Kidney (tissue), 14 donors: ENCODE results near the gene RAB3D. TPM values are rescaled to one million over a fixed set of nuclear protein-coding genes. Genes with fewer than 3 reads are reported as not detected.
"Not testable (repeated sequence)": the region's sequence is repeated elsewhere in the genome, so short reads cannot be mapped to it uniquely, and the experiment has no call there.

Source experiments
- DNase-seq, 5 donors: peaks; one replicate each; pipeline ENCODE4 v3.0.0-alpha.2; 2013 to 2020
- FAIRE-seq: peaks from 2 replicates; lab custom pipeline; 2012; peaks lifted over from hg19 to GRCh38; lab: Jason Lieb, UNC
- H3K27ac ChIP-seq, 2 donors: one replicate each; pipeline ENCODE4 v1.7.0; 2013; ENCODE audit warnings: low read depth in 2 of 2, low read length in 2 of 2, inconsistent platforms in 1 of 2
- H3K27me3 ChIP-seq: one replicate; pipeline ENCODE4 v1.7.1; 2013; ENCODE audit warnings: low read length, inconsistent platforms; ENCODE audit not compliant: control insufficient read depth, insufficient read depth
- H3K36me3 ChIP-seq, 3 donors: one replicate each; pipeline versions ENCODE4 v1.7.0 to v1.7.1; 2013; ENCODE audit warnings: low read length in 3 of 3, control low read depth in 1 of 3, inconsistent platforms in 1 of 3; ENCODE audit not compliant: insufficient read depth in 3 of 3, control insufficient read depth in 2 of 3
- H3K4me1 ChIP-seq, 3 donors: one replicate each; pipeline versions ENCODE4 v1.7.0 to v1.7.1; 2013; ENCODE audit warnings: low read length in 3 of 3, inconsistent platforms in 1 of 3, low read depth in 1 of 3; ENCODE audit not compliant: control insufficient read depth in 2 of 3, insufficient read depth in 2 of 3
- H3K4me3 ChIP-seq, 3 donors: one replicate each; pipeline versions ENCODE4 v1.7.0 to v1.8.1; 2013; ENCODE audit warnings: low read length in 3 of 3, control low read depth in 1 of 3, inconsistent platforms in 1 of 3
- H3K9ac ChIP-seq, 3 donors: one replicate each; pipeline versions ENCODE4 v1.7.0 to v1.7.1; 2013; ENCODE audit warnings: low read length in 3 of 3, control low read depth in 1 of 3, inconsistent platforms in 1 of 3
- H3K9me3 ChIP-seq, 3 donors: one replicate each; pipeline versions ENCODE4 v1.7.0 to v1.7.1; 2013; ENCODE audit warnings: low read length in 3 of 3, control low read depth in 1 of 3, inconsistent platforms in 1 of 3; ENCODE audit not compliant: control insufficient read depth in 2 of 3, insufficient read depth in 1 of 3
- CTCF ChIP-seq: IDR thresholded peaks from 3 replicates; pipeline ENCODE4 v1.5.1; 2012; ENCODE audit warnings: mild to moderate bottlenecking, moderate library complexity, borderline replicate concordance; ENCODE audit not compliant: insufficient read depth; ENCODE audit errors: extremely low read depth
- intact Hi-C: fragments of 100-400 bp; cut with DNase I; formaldehyde crosslinking; loops from one replicate; pipeline ENCODE4 v1.11.1; 2022
- polyA plus RNA-seq: library from polyadenylated mRNA; stranded (reverse); fragments of 350-450 nt; fragmentation: Illumina TruSeq; extraction: RNeasy Lipid Tissue Mini Kit (QIAGEN cat#74804); gene quantifications from one replicate; pipeline ENCODE4 v1.2.3, GENCODE V29; 2014; ENCODE audit warnings: low read depth, low replicate concordance; ENCODE audit not compliant: insufficient read depth
- total RNA-seq: library from RNA; stranded (reverse); fragmentation: NEBNext Ultra II Directional; extraction: Animal tissue kit (Norgen Biotek cat#: 25700); gene quantifications from one replicate; pipeline ENCODE4 v1.2.1, GENCODE V29; 2021
- donor health status: control.
- donor health status: control.
- donor health status: control.
- donor health status: control.
- donor health status: control.
- donor health status: DM: yes; HTN: yes; CAD: no.
- donor health status: Normal renal cell carcinoma (clear cell type).

RAB3D gene
- total and polyA plus RNA-seq, 2 donors from 2014 or later = 8.3 to 80.4 TPM

GRCh38 chr19:11338121-11338520, 1.3 kb downstream of the RAB3D start:
- no peaks in the 10 kb centered on the region for H3K9me3 ChIP-seq
- no peak overlapping the region for H3K4me3 ChIP-seq
- intact Hi-C loops = no loop called here
- TF ChIP-seq CTCF = no peak
- peaks cover 0 to 7% (median 2%) of the 10 kb centered on the region in 3 donors for H3K36me3 ChIP-seq
- DNase-seq (no peak), FAIRE-seq (no peak)
- H3K27ac ChIP-seq = no peak overlapping the region
- H3K9ac ChIP-seq = no peak overlapping the region
- peaks cover 0 to 9% (median 4%) of the 10 kb centered on the region in 3 donors for H3K4me1 ChIP-seq
- H3K27me3 ChIP-seq = no peaks in the 10 kb centered on the region

GRCh38 chr19:11337080-11337479, 2.4 kb downstream of the RAB3D start:
- peaks cover 0 to 7% (median 4%) of the 10 kb centered on the region in 3 donors for H3K36me3 ChIP-seq
- H3K4me1 ChIP-seq = peaks cover 0 to 9% (median 4%) of the 10 kb centered on the region in 3 donors
- DNase-seq = no peak
- TF ChIP-seq CTCF = no peak
- H3K9ac ChIP-seq = no peak overlapping the region
- H3K4me3 ChIP-seq = no peak overlapping the region
- H3K27me3 ChIP-seq = no peaks in the 10 kb centered on the region
- no peaks in the 10 kb centered on the region for H3K9me3 ChIP-seq
- no peak overlapping the region for H3K27ac ChIP-seq
- FAIRE-seq = no peak
- intact Hi-C loops = no loop called here

- intact Hi-C loops = no loop called here
- no peak overlapping the region for H3K4me3 ChIP-seq
- peaks cover 0 to 7% (median 4%) of the 10 kb centered on the region in 3 donors for H3K36me3 ChIP-seq
- no peak overlapping the region for H3K27ac ChIP-seq
- FAIRE-seq (no peak), DNase-seq (no peak)
- no peak for TF ChIP-seq CTCF
- no peaks in the 10 kb centered on the region for H3K27me3 ChIP-seq
- H3K9ac ChIP-seq = no peak overlapping the region
- H3K9me3 ChIP-seq = no peaks in the 10 kb centered on the region
- peaks cover 0 to 9% (median 4%) of the 10 kb centered on the region in 3 donors for H3K4me1 ChIP-seq
Measured at GRCh38 chr19:11335449-11336146, 3.9 kb downstream of the RAB3D start.

GRCh38 chr19:11333838-11334237, 5.6 kb downstream of the RAB3D start:
- intact Hi-C loops, H3K4me1 ChIP-seq, H3K27ac ChIP-seq, DNase-seq, H3K4me3 ChIP-seq, H3K9me3 ChIP-seq, FAIRE-seq, H3K9ac ChIP-seq, H3K36me3 ChIP-seq, H3K27me3 ChIP-seq: not testable (repeated sequence)
